LoVo (cell line): ENCODE measurements around the gene CSNK1G1.
"Not testable (repeated sequence)": the region's sequence is repeated elsewhere in the genome, so short reads cannot be mapped to it uniquely, and the experiment has no call there.

Source experiments
- DNase-seq: peaks from one replicate; pipeline ENCODE4 v3.0.0-alpha.2; 2016; ENCODE audit warnings: low spot score

Gene CSNK1G1

DNA sequence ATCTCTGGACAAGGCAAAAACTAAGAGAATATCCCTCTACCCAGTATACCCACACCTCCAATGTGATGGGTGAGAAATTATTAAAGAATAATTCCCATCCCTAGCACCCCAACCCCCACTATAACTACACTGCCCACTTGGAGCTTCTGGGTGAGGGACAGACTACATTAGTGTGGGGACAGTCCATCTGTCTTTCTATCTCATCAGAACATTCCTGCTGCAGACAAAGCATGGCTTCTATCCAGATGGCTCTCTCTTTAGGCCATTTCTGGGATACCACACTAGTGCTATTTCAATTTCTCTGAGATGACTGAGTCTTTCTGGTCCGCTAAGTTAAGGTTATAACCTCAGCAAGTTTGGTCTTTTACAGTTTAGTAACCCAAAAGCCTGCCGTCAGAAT, 6.6 kb downstream of the CSNK1G1 start:
- no peak for DNase-seq

DNA sequence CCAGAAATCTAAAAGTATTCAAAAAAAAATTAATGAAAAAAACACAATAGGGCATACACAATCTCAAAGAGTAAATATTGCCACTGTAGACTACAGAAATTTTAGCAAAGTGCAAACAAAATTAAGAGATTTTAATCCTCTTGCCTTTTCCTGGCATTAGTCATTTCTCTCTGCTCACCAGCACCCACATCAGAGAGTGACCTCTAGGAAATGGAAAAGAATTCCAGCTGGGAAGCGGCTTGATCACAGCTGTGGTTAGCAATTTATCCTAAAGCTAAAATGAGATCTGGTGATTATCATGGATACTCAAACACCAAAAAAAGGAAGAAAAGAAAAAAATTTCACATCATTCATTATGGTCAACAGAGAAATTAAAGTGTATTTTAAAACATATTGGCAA, 7.5 kb downstream of the CSNK1G1 start:
- DNase-seq = no peak

DNA sequence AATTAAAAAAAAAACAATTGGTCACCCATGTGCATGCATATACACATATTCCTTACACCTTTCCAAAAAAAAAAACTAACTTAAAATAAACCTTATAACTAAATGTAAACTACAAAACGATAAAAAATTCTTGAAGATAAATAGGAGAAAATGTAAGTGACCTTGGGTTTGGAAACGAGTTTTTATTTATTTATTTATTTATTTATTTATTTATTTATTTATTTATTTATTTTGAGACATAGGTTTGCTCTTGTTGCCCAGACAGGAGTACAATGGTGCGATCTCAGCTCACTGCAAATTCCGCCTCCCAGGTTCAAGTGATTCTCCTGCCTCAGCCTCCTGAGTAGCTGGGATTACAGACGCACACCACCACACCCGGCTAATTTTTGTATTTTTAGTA, 9.7 kb downstream of the CSNK1G1 start:
- not testable (repeated sequence) for DNase-seq

DNA sequence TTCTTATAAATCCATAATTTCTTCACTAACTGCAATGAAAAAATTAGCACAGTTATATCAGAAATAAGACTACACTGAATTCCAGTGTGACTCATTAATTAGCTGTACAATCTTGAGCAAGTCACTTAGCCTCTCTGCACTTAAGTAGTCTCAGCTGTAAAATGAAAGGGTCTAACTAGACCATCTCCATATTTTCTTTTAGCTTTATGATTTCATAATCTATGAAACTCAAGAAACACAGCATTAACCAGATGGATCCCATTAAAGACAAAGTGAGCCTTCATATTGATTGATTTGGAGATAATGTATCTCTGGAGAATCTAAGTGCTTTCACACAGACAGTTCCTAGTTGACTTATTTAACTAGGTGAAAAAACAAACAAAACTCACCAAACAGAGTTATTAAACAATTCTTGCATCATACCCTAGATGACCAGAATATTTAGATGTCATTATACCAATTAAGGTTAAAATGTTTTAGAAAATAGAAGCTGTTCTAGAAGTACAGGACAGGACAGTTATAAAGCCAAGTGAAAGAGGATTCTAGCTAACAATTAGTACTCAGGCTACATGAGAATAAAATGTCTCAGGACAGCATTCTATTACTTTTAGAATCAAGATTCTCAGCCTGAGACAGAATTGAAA, 11.2 kb downstream of the CSNK1G1 start:
- no peak for DNase-seq

DNA sequence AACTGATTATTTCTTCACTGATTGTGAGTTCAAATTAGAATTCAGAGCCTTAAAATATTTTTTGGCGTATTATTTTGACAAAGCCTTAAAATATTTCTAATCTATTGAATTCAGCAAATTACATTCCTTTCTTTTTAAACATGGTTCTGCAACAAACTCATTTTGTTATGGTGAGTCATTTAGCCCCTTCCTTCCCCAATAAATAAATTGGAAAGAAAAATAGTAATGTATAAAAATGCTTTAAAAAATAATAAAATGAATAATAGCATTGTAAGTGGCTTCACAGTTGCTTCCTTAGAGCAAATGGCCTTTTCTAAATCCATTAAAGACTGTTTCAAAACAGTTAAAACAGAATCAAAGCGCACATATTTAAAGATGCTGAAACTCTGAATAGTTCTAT, 12.1 kb downstream of the CSNK1G1 start:
- DNase-seq = no peak

DNA sequence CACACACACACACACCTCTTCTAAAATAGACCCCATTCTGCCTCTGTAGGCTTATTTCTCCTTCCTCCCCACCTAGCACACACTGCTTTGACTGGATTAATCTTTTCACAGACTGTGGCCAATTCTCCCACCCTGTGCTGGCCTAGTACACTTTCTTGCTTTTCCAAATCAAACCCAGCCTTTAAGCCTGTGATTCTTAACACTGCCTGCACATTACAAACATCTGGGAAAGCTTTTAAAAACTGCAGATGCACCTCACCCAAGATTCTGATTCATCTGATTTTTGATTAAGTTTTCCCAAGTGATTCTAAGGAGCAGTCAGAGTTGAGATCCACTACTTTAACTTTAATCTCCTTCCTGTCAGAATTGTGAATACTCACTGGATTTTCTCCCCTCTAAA, 12.8 kb downstream of the CSNK1G1 start:
- DNase-seq = no peak

DNA sequence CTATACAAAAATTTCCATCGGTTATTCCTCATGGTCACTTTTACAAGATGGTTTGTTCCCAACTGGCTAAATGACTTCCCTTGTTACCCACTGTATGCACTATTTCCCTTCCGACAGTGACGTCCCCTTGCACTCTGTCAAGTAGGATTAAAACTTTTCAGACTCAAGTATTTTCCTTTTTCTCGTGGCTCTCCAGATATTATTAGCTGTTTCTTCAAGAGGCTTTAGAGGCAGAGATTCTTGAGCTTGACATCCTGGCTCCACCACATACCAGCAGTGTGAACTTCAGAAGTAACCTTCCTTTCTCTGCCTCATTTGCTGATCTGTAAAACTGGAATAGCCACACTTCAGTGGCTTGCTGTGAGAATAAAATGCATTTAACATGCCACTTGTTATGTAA, 14.0 kb downstream of the CSNK1G1 start:
- no peak for DNase-seq

DNA sequence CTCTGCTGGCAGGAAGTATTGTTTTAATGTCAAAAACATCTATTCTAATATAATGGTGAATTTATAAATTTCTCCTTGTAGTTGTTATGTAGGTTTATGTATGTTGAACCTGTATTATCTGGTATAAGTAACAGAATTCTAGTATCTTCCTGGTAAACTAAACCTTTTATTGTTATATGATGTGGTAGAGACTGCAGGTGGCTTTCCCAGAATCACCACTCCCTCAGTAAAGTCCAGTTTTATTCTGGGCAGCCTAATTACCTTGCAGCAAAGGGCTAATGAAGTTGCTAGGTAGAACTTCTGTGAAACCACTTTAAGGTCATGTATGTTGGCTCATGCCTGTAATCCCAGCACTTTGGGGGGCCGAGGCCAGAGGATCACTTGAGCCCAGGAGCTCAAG, 15.6 kb downstream of the CSNK1G1 start:
- no peak for DNase-seq

DNA sequence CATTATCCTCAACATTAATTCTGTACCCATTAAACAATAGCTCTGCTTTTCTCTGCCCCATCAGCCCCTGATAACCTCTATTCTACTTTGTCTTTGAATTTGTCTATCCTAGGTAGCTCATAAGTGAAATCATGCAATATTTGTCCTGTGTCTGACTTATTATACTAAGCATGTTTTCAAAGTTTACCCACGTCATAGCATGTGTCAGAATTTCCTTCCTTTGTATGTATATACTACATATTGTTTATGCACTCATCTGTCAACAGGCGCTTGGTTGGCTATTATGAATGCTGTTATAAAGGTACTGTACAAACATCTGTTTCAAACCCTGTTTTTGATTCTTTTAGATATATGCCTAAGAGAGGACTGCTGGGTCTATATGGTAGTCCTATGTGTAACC, 18.2 kb downstream of the CSNK1G1 start:
- no peak for DNase-seq

DNA sequence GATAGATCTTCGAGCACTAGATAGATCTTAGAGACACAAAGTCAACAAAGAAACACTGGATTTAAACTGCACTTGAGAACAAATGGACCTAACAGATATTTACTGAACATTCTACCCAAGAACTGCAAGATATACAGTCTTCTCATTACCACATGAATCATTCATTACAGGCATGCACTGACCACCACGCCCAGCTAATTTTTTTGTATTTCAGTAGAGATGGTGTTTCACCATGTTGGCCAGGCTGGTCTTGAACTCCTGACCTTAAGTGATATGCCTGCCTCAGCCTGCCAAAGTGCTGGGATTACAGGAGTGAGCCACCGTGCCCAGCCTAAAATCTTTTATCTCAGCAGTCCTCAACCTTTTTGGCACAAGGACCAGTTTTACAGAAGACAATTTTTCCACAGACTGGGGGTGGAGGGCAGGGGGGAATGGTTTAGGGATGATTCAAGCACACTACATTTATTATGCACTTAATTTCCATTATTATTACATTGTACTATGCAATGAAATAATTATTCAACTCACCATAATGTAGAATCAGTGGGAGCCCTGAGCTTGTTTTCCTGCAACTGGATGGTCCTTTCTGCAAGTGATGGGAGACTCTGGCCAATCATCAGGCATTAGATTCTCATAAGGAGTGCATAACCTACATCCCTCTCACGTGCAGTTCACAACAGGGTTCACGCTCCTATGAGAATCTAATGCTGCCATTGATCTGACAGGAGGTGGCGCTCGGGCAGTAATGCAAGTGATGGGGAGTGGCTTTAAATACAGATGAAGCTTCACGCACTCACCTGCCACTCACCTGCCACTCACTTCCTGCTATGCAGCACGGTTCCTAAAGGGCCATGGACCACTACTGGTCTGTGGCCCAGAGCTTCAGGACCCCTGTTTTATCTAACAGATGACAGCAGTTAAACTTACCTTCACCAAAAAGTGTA, 21.7 kb downstream of the CSNK1G1 start:
- DNase-seq = no peak

DNA sequence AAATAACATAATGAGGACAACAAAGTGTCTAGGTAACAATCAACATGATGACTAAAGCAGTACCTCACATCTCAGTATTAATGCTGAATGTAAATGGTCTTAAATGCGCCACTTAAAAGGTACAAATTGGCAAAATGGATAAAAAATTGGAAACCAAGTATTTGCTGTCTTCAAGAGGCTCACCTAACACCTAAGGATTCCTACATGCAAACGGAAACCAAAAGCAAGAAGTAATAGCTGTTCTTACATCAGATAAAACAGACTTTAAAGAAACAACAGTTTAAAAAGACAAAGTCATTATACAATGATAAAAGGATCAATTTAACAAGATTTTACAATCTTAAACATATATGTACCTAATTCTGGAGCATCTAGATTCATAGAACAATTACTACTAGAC, 22.5 kb downstream of the CSNK1G1 start:
- no peak for DNase-seq

DNA sequence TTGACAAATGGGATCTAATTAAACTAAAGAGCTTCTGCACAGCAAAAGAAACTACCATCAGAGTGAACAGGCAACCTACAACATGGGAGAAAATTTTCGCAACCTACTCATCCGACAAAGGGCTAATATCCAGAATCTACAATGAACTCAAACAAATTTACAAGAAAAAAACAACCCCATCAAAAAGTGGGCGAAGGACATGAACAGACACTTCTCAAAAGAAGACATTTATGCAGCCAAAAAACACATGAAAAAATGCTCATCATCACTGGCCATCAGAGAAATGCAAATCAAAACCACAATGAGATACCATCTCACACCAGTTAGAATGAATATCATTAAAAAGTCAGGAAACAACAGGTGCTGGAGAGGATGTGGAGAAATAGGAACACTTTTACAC, 24.3 kb downstream of the CSNK1G1 start:
- DNase-seq = not testable (repeated sequence)

DNA sequence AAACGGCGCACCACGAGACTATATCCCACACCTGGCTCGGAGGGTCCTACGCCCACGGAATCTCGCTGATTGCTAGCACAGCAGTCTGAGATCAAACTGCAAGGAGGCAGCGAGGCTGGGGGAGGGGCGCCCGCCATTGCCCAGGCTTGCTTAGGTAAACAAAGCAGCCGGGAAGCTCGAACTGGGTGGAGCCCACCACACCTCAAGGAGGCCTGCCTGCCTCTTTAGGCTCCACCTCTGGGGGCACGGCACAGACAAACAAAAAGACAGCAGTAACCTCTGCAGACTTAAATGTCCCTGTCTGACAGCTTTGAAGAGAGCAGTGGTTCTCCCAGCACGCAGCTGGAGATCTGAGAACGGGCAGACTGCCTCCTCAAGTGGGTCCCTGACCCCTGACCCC, 29.0 kb downstream of the CSNK1G1 start:
- not testable (repeated sequence) for DNase-seq

DNA sequence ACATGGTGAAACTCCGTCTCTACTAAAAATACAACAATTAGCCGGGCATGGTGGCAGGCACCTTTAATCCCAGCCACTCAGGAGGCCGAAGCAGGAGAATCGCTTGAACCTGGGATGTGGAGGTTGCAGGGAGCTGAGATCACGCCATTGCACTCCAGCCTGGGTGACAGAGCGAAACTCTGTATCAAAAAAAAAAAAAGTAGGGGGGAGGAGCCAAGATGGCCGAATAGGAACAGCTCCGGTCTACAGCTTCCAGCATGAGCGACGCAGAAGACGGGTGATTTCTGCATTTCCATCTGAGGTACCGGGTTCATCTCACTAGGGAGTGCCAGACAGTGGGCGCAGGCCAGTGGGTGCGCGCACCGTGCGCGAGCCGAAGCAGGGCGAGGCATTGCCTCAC, 29.5 kb downstream of the CSNK1G1 start:
- DNase-seq = peak; percentile 17

DNA sequence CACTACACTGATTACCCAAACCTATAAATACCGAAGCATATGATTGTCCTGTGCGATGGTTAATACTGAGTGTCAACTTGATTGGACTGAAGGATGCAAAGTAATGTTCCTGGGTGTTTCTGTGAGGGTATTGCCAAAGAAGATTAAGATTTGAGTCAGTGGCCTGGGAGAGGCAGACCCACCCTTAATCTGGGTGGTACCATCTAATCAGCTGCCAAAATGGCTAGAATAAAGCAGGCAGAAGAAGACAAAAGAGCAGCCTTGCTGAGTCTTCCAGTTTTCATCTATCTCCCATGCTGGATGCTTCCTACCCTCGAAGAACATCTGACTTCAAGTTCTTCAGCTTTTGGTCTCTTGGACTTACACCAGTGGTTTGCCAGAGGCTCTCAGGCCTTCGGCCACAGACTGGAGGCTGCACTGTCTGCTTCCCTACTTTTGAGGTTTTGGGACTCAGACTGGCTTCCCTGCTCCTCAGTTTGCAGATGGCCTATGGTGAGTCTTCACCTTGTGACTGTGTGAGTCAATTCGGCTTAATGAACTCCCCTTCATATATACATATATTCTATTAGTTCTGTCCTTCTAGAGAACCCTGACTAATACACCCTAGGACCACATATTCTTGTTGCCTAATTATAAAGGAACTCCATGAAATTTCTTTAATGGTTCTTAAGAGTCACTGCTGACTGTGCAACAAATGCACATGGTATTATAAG, 31.7 kb downstream of the CSNK1G1 start:
- no peak for DNase-seq

DNA sequence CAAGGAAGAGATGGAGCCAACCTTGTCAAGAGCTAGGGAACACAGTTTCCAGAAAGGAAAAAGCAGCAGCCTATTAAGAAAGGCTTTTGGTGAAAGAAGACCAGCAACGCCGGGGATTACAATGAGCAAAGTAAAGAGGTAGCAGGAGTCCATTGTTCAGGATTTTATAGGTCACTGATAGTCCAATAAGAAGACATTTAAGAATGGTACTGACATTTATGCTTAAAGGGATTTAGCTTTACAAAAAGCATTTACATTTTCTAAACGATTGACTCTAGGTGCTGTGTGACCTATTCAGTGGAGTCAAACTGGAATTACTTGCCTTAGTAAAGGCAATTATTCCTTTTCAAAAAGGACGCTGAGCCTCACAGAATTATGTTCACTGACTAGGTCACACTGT, 40.8 kb downstream of the CSNK1G1 start:
- DNase-seq = no peak

DNA sequence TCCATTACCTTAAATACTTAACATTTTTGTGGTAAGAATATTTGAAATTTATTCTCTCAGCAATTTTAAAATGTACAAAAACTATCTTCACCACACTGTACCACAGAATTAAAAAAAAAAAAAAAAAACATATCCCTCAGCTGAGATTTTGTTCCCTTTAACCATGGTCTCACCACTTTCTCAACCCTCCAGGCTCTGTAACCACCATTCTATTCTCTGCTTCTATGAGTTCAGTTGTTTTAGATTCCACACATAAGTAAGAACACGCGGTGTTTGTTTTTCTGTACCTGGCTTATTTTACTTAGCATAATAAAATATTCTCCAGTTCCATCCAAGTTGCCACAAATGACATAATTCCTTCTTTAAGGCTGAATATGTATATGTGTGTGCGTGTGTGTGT, 41.5 kb downstream of the CSNK1G1 start:
- DNase-seq = no peak

DNA sequence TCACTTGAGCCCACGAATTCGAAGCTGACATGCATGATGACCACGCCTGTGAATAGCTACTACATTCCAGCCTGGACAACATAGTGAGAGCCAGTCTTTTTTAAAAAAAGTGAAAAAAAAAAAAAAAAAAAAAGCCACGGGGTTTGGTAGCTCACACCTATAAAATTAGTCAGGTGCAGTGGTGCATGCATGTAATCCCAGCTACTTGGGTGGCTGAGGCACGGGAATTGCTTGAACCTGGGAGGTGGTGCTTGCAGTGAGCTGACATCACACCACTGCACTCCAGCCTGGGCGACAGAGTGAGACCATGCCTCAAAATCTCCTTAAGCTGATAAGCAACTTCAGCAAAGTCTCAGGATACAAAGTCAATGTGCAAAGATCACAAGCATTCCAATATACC, 44.4 kb downstream of the CSNK1G1 start:
- no peak for DNase-seq

DNA sequence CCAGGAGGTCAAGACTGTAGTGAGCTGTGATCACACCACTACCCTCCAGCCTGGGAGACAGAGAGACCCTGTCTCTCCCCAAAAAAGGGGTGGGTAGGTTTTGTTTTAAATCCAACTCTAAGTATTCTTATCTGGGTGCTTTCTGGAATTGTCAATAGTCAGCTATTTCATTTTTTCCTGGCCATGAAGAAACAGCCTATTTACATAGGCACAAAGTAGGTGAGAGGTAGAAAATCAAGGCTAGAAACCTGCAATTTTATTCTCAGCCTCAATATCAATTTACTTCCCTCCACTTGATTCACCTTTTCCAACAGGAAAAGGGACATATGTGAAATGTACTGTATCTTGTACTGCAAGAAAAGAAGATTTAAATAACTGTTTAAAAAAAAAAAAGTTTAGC, 45.9 kb downstream of the CSNK1G1 start:
- no peak for DNase-seq

DNA sequence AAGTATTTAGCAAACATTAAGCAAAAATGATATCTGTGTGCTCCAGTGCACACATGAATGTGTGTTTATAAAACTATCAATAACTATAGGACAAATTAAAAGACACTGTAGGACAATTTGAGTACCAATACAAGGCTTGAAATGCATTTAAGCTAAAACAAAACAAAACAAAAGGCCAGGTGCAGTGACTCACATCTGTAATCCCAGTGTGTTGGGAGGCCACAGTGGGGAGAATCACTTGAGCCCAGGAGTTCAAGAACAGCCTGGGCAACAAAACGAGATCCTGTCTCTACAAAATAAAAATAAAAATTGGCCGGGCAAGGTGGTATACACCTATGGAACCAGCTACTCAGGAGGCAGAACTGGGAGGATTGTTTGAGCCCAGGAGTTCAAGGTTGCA, 50.7 kb downstream of the CSNK1G1 start:
- DNase-seq = no peak

DNA sequence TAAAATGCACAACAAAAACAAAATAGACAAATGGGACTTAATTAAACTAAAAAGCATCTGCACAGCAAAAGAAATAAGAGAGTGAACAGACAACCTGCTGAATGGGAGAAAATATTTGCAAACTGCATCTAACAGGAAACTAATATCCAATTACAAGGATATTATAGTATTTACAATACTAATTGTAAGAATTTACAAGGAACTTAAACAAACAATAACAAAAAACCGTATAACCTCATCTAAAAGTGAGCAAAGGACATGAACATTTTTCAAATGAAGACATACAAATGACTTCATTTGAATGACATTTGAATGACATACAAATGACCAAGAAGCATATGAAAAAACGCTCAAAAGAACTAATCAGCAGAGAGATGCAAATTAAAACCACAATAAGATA, 66.4 kb downstream of the CSNK1G1 start:
- no peak for DNase-seq

DNA sequence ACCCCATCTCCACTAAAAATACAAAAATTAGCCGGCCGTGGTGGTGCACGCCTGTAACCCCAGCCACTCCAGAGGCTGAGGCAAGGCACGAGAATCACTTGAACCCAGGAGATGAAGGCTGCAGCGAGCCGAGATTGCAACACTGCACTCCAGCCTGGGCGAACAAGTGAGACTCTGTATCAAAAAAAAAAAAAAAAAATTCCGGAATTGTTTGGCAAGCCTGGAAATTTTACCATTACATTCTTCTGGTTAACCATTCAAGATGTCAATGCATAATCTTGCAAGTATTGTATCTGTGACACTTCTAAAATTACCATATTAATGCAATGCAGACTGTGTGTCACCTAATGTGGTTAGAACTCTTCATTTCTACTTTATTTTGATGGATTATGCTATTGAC, 67.0 kb downstream of the CSNK1G1 start:
- no peak for DNase-seq

DNA sequence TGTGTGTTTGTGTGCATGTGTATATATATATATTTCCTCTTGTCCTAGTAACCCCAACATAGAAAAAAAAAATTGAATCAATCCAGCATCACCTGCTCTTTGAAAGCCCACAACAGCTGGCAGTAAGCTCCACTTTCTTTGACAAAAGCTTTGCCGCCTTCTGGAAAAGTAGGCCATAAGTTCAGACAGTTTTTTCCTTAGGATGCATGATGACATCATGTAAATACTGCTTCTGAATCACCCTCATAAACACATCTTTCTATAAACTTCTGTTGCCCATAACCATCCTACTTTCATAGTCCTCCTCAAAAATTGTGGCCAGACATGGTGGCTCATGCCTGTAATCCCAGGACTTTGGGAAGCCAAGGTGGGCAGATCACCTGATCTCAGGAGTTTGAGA, 67.4 kb downstream of the CSNK1G1 start:
- no peak for DNase-seq
